Colon (tissue), 2 donors: ENCODE results near the gene STARD4.

Experiments used
- FAIRE-seq: peaks from 2 replicates; lab custom pipeline; 2012; peaks lifted over from hg19 to GRCh38; lab: Jason Lieb, UNC
- donor health status: control.
- donor health status: control.

Gene STARD4

DNA sequence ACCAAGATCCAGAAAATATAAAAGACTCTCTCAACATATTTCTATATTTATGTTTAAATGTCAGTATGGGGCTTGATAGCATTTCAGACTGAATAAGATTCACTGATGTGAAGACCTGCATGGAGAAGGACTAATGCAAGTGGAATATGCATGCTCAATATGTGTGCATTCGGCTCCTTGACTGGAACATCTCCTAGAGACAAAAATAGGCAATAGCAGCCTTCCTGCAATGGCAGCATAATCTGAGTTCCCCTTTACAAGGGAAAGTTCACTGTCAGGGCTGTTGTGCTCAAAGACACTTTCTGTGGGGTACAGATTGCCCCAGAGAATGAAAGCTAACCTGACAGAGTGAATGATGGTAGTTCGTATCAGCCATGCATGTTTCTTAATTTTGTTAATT is 42.4 kb downstream of the STARD4 start:
- FAIRE-seq = no peak

DNA sequence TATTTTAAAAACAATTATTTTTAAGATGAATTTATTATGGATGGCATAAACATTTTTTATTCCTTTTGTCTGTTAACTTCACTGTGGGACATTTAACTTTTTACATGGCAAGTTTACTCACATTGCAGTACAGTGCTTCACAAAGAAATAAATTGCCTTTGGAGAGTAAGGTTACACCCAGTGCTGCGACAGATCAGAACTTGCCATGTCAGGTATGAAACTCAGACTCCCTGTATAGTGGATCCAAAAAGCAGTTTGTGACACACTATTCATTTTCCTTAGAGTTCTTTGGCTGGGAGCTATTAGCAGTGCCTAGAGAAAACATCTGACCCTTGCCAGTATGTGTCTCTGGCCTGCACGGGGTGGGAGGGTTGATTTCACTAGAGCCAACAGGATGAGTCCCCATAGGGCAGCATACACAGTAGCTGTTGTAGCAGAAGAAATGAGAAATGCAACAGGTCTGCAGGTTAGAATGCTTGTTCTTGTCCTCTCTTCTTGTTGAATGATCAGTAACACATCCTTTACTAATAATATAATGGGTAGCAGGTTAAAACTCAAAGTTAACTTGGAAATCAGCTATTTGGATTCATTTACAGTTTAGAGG is 42.9 kb downstream of the STARD4 start:
- no peak for FAIRE-seq

DNA sequence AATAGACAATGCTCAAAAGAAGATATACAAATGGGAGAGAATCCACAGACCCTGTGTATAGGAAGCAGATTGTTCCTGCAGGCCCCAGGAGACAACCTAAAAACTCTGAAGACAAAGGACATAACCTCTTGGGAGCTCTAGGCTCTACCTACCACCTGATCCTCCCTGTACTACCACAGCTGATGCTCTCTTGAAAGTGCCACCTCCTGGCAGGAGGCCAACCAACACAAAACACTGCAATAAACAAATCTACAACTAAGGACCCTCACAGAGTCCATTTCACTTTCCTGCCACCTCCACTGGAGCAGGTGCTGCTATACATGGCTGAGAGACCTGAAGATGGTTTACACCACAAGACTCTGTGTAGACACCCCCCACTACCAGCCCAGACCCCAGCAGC is 49.0 kb downstream of the STARD4 start:
- no peak for FAIRE-seq

DNA sequence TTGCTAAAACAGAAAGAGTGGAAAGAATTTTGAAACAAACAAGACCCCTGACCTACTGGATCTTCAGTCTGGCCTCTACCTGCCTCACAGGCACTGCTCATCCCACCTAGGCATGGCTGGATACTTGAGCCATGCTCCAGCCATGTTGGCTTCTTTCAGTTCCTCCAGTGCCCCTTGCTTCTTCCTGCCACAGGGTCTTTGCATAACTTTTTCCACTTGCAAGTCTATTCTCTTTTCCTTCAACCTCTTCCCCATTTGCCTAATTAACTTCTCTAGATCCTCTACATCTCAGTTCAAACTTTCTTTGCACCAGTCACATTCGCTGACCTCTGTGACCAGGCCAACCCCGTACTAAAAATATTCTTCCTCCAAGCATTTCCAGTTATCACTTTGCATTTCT is 50.4 kb downstream of the STARD4 start:
- no peak for FAIRE-seq

DNA sequence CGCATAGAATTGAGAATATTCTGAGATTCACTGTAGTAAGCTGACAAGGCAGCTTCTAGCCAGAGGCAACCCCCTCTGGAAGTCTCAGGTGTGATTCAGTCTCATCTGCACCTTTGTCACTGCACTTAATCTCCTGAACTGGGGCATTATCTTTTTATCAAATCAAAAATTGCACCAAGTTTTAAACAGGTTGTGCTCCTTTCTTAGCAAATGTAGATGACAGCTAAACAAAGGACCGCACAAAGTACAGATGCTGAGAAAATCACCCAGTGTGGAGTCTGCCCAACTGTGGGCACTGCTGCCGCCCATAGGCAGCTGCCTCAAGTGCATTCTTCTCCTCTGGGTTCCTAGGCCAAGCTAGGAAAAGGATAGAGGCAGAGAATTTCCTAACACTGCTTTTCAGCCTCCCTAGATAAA is 51.1 kb downstream of the STARD4 start:
- no peak for FAIRE-seq

DNA sequence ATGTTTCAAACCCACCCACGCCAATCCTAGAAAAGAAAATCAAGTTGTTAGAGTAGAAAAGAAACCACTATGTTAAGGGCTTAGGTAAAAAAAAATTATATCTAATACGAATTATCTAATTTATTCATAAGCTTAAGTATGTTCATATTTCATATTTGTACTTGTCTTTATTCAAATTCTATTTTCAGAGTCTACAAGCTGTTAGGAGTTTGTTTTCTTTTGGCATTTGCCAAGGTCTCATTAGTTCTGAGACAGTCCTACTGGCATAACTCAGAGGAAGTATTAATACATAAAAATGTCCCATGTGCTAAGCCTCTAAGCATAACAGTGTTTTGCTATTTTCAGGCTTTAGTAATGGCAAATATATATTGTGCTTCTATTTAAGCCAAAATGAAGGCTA is 57.6 kb downstream of the STARD4 start:
- no peak for FAIRE-seq

DNA sequence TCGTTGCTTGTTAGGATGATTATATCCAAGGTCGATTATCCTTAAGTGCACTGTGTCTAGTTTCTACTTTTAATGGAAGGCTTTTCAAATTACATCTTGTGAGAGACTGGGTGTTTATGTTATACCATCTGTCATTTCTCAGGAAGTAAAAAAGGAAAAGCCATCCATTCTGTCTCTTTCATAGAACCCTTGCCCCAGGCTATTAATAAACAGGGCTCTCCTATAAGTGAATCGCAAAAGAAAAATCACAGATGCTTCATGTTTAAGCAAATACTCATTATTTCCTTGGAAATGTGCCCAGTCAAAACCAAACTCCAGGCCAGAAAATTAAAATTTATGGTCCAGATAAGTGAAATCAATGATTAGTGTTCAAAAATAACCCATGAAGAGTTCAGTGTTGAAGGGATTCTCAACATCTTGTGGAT is 58.1 kb downstream of the STARD4 start:
- no peak for FAIRE-seq

DNA sequence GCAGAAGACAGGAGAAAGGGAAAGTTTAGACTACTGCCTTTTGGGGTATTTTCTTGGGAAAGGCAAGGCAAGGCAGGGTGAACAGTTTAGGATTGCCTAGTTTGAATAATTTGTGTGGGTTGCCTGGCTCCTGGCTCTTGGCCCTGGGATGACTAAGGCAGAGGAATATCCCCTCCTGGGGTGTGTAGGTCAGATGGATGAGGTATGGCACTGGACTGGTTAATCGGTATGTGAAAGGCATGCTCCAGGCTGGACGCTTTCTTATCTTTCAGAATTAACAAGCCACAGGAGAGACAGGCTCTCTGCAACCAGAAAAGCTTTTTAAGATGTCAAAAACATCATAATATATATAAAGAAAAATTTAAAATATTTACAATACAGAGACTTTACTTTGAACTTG is 58.6 kb downstream of the STARD4 start:
- FAIRE-seq = no peak

DNA sequence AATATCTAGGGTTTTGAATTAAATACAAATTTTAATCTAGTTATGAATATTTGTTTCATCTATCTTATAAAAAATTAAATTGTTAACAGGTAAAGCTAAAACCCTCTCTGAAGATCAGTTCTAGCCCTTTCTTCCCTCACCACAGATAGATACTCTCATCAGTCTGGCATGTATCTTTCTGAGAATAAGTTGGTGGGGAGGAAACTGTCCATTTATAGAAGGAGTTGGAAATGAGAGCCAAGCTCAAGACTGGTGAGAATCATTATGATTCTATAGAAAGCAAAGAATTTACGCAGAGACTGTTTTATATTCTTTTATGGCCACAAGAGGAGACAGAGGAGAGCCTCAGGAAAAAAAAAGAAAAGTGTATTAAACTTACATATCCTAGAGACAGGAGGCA is 59.0 kb downstream of the STARD4 start:
- no peak for FAIRE-seq

DNA sequence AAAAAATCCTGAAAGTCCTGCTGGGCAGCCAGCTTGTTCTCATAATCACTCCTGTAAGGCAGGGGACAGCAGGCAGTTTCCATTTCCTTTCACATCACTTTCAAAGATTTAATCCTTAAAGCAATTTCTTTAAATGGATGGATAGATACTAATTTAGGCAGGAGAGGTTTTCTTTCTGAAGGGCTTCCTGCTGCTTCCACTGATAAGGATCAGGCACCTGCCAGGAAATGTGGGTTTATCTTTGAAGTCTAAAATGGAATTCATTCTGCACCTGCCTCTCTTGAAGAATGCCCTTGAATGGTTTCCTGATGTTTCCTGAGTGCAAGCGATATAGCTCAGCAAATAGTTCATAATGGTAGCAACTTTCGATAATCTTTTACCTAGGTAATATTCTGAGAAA is 64.5 kb downstream of the STARD4 start:
- FAIRE-seq = no peak

DNA sequence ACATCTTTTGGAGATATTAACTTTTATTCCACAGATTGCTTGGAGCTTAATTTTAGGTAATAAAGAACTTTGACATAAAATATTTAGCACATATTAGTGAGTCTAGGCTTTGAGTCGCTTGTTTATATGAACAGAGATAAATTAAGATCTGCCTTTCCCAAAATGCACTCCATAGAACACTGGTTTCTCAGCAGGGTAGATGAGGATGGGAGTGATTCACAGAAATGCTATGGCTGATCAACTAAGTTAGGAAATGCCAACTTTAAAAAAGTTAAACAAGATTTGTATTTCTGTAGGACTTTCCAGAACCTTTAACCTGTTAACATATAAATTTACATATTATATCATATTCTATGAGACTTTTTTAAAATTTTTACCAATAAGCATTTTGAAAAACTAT is 65.2 kb downstream of the STARD4 start:
- FAIRE-seq = no peak
